ENCODE data around the gene GNAL.

The GNAL gene

GRCh38 chr18:11862468-11863137 lies 173.5 kb downstream of the GNAL start:
- no peak for DNase-seq (ENCODE audit: low read depth, low spot score)
- no peak overlapping the region for H3K27ac ChIP-seq

- no peak overlapping the region for H3K27ac ChIP-seq
- DNase-seq (ENCODE audit: low read depth, low spot score): no peak
These were observed 175.4 kb downstream of the GNAL start for GRCh38 chr18:11864471-11864870.

GRCh38 chr18:11865071-11865470 lies 176.0 kb downstream of the GNAL start:
- H3K27ac ChIP-seq: no peak overlapping the region
- DNase-seq (ENCODE audit: low read depth, low spot score): no peak

GRCh38 chr18:11866329-11866728 lies 177.3 kb downstream of the GNAL start:
- no peak for DNase-seq (ENCODE audit: low read depth, low spot score)
- H3K27ac ChIP-seq: no peak overlapping the region

- H3K27ac ChIP-seq: no peak overlapping the region
- no peak for DNase-seq (ENCODE audit: low read depth, low spot score)
These were observed 177.7 kb downstream of the GNAL start for GRCh38 chr18:11866764-11867163.

- DNase-seq (ENCODE audit: low read depth, low spot score): no peak
These were observed 179.2 kb downstream of the GNAL start for GRCh38 chr18:11868230-11868629.

GRCh38 chr18:11871501-11871900 lies 182.4 kb downstream of the GNAL start:
- DNase-seq (ENCODE audit: low read depth, low spot score): no peak
- no peak overlapping the region for H3K27ac ChIP-seq

More at GRCh38 chr18:11868230-11868629, 179.2 kb downstream of the GNAL start:
- no peak overlapping the region for H3K27ac ChIP-seq

GRCh38 chr18:11872479-11873136 lies 183.5 kb downstream of the GNAL start:
- H3K27ac ChIP-seq: no peak overlapping the region
- DNase-seq (ENCODE audit: low read depth, low spot score): no peak

GRCh38 chr18:11873670-11874340 lies 184.7 kb downstream of the GNAL start:
- DNase-seq (ENCODE audit: low read depth, low spot score): no peak

GRCh38 chr18:11874676-11875075 lies 185.6 kb downstream of the GNAL start:
- no peak for DNase-seq (ENCODE audit: low read depth, low spot score)
- H3K27ac ChIP-seq: no peak overlapping the region

More at GRCh38 chr18:11873670-11874340, 184.7 kb downstream of the GNAL start:
- no peak overlapping the region for H3K27ac ChIP-seq

GRCh38 chr18:11877497-11878135 lies 188.6 kb downstream of the GNAL start:
- H3K27ac ChIP-seq: no peak overlapping the region
- DNase-seq (ENCODE audit: low read depth, low spot score): no peak

- H3K27ac ChIP-seq: no peak overlapping the region
These were observed 191.7 kb downstream of the GNAL start for GRCh38 chr18:11880586-11881304.

GRCh38 chr18:11882636-11883035 lies 193.6 kb downstream of the GNAL start:
- DNase-seq (ENCODE audit: low read depth, low spot score): no peak
- H3K27ac ChIP-seq: no peak overlapping the region

More at GRCh38 chr18:11880586-11881304, 191.7 kb downstream of the GNAL start:
- DNase-seq (ENCODE audit: low read depth, low spot score): no peak

- DNase-seq (ENCODE audit: low read depth, low spot score): no peak
- H3K27ac ChIP-seq: no peak overlapping the region
These were observed 194.1 kb downstream of the GNAL start for GRCh38 chr18:11883153-11883552.

- H3K27ac ChIP-seq: no peak overlapping the region
- DNase-seq (ENCODE audit: low read depth, low spot score): no peak
These were observed 195.4 kb downstream of the GNAL start for GRCh38 chr18:11884396-11885030.

- H3K27ac ChIP-seq: no peak overlapping the region
- no peak for DNase-seq (ENCODE audit: low read depth, low spot score)
These were observed 196.3 kb downstream of the GNAL start for GRCh38 chr18:11885278-11885947.

GRCh38 chr18:11886577-11887110 lies 197.6 kb downstream of the GNAL start:
- H3K27ac ChIP-seq: no peak overlapping the region
- DNase-seq (ENCODE audit: low read depth, low spot score): no peak

- H3K27ac ChIP-seq: no peak overlapping the region
These were observed 198.5 kb downstream of the GNAL start for GRCh38 chr18:11887328-11888128.

More at GRCh38 chr18:11887328-11888128, 198.5 kb downstream of the GNAL start:
- DNase-seq (ENCODE audit: low read depth, low spot score): no peak
